ENCODE data around the gene NAPA.

GRCh38 chr19:47497821-47498520 is 16.9 kb downstream of the NAPA start:
- no peak for TF ChIP-seq GATA2 (IDR thresholded peaks at IDR 0.05; ENCODE audit: low read depth, low read length)
- TF ChIP-seq GATA3 (IDR thresholded peaks at IDR 0.05; ENCODE audit: low read depth, low read length) = no peak
